H1 (cell line): Measurements from ENCODE around the gene ELMO1. TPM values are rescaled to one million over a fixed set of nuclear protein-coding genes. Genes with fewer than 3 reads are reported as not detected.

Source experiments
- CTCF ChIA-PET: fragments of 300-600 bp; sonication (Branson Sonifier 250); formaldehyde crosslinking; loops from one replicate; lab custom pipeline; 2021; ENCODE audit not compliant: partially characterized antibody; lab: Charles Lee
- POLR2A ChIA-PET: fragments of 300-600 bp; sonication (Branson Sonifier 250); formaldehyde crosslinking; loops from one replicate; lab custom pipeline; 2021; ENCODE audit warnings: inconsistent platforms; ENCODE audit not compliant: partially characterized antibody; lab: Charles Lee
- DNase-seq, 2 experiments: peaks; one replicate each; pipeline versions ENCODE4 v3.0.0 to v3.0.0-alpha.2; 2010 to 2022; ENCODE audit warnings: low spot score in 2 of 2, low read depth in 1 of 2, mixed read lengths in 1 of 2
- FAIRE-seq: peaks from 2 replicates; lab custom pipeline; 2011; peaks lifted over from hg19 to GRCh38; lab: Jason Lieb, UNC
- H2AFZ ChIP-seq: 2 replicates; pipeline ENCODE4 v1.8.1; 2012; ENCODE audit warnings: low read length, inconsistent platforms
- H2AK5ac ChIP-seq: 2 replicates; pipeline ENCODE4 v1.6.1; 2013; ENCODE audit warnings: low read depth, low read length
- H2BK120ac ChIP-seq: replicated peaks from 2 replicates; pipeline ENCODE3; 2013; ENCODE audit warnings: low read depth, low read length, inconsistent platforms
- H2BK12ac ChIP-seq: 2 replicates; pipeline ENCODE4 v1.6.1; 2013; ENCODE audit warnings: low read depth, low read length
- H2BK15ac ChIP-seq: 2 replicates; pipeline ENCODE4 v1.6.1; 2013; ENCODE audit warnings: low read length
- H2BK20ac ChIP-seq: 2 replicates; pipeline ENCODE4 v1.6.1; 2013; ENCODE audit warnings: low read length
- H2BK5ac ChIP-seq: 2 replicates; pipeline ENCODE4 v1.6.1; 2013; ENCODE audit warnings: low read depth, low read length
- H3K14ac ChIP-seq: 2 replicates; pipeline ENCODE4 v1.6.1; 2013; ENCODE audit warnings: inconsistent platforms; ENCODE audit not compliant: insufficient read length
- H3K18ac ChIP-seq: 2 replicates; pipeline ENCODE4 v1.6.1; 2013; ENCODE audit warnings: low read length; ENCODE audit errors: extremely low read depth
- H3K23ac ChIP-seq: 2 replicates; pipeline ENCODE4 v1.6.1; 2013; ENCODE audit warnings: inconsistent platforms; ENCODE audit not compliant: insufficient read length
- H3K23me2 ChIP-seq: 2 replicates; pipeline ENCODE4 v1.6.1; 2013; ENCODE audit warnings: low read depth, low read length
- H3K27ac ChIP-seq: 2 replicates; pipeline ENCODE4 v1.6.1; 2011; ENCODE audit warnings: low read depth, low read length, inconsistent platforms
- H3K27me3 ChIP-seq, 4 experiments: replicated peaks in 1 of 4; 1 replicate in 1 of 4; 2 replicates in 3 of 4; pipeline versions ENCODE4 v1.6.1 to v1.8.1; 2011 to 2013; ENCODE audit warnings: low read length in 3 of 4, mild to moderate bottlenecking in 3 of 4, inconsistent platforms in 2 of 4, mixed read lengths in 2 of 4, moderate library complexity in 1 of 4; ENCODE audit not compliant: control insufficient read depth in 3 of 4, insufficient read depth in 3 of 4; ENCODE audit errors: extremely low read depth in 1 of 4
- H3K36me3 ChIP-seq, 4 experiments: 2 replicates each; pipeline versions ENCODE4 v1.6.1 to v1.8.1; 2011 to 2013; ENCODE audit warnings: mild to moderate bottlenecking in 4 of 4, low read length in 3 of 4, moderate library complexity in 2 of 4, control low read depth in 1 of 4, inconsistent platforms in 1 of 4; ENCODE audit not compliant: insufficient read depth in 4 of 4, control insufficient read depth in 2 of 4
- H3K4ac ChIP-seq: replicated peaks from 2 replicates; pipeline ENCODE3; 2013; ENCODE audit warnings: low read length, low read depth, mixed read lengths, inconsistent platforms; ENCODE audit not compliant: insufficient read length
- H3K4me1 ChIP-seq, 4 experiments: replicated peaks in 1 of 4; 1 replicate in 1 of 4; 2 replicates in 3 of 4; pipeline versions ENCODE4 v1.6.1 to v1.8.1; 2011 to 2013; ENCODE audit warnings: low read length in 3 of 4, inconsistent platforms in 2 of 4, mixed read lengths in 1 of 4; ENCODE audit not compliant: insufficient read depth in 4 of 4, control insufficient read depth in 3 of 4
- H3K4me2 ChIP-seq, 2 experiments: 2 replicates each; pipeline versions ENCODE4 v1.6.1 to v1.8.1; 2011 to 2013; ENCODE audit warnings: low read depth in 2 of 2, low read length in 2 of 2, control low read depth in 1 of 2, inconsistent platforms in 1 of 2, mild to moderate bottlenecking in 1 of 2; ENCODE audit not compliant: insufficient read depth in 1 of 2
- H3K4me3 ChIP-seq, 4 experiments: fragments of 200-600, 300-600 bp in 1 of 4; sonication (generic), shearing (Covaris generic), sonication (Bioruptor Twin) in 1 of 4; 2 replicates each; pipeline versions ENCODE4 v1.5.1 to v1.8.1; 2011 to 2016; ENCODE audit warnings: low read length in 4 of 4, low read depth in 3 of 4, control low read depth in 2 of 4, inconsistent platforms in 2 of 4, mild to moderate bottlenecking in 2 of 4, mixed read lengths in 1 of 4, moderate library complexity in 1 of 4; ENCODE audit not compliant: insufficient read depth in 2 of 4; ENCODE audit errors: extremely low read depth in 1 of 4
- H3K56ac ChIP-seq: replicated peaks from 2 replicates; pipeline ENCODE3; 2013; ENCODE audit warnings: low read depth, mild to moderate bottlenecking, mixed read lengths, low read length, inconsistent platforms; ENCODE audit not compliant: insufficient read length
- H3K79me1 ChIP-seq: 2 replicates; pipeline ENCODE4 v1.6.1; 2013; ENCODE audit warnings: low read depth, low read length, control low read depth
- H3K79me2 ChIP-seq, 2 experiments: 2 replicates each; pipeline versions ENCODE4 v1.6.1 to v1.8.1; 2012 to 2013; ENCODE audit warnings: low read length in 2 of 2, mild to moderate bottlenecking in 2 of 2, inconsistent platforms in 1 of 2; ENCODE audit not compliant: insufficient read depth in 2 of 2, control insufficient read depth in 1 of 2
- H3K9ac ChIP-seq, 4 experiments: replicated peaks in 1 of 4; 1 replicate in 1 of 4; 2 replicates in 3 of 4; pipeline versions ENCODE4 v1.6.1 to v1.8.1; 2011 to 2013; ENCODE audit warnings: low read depth in 3 of 4, low read length in 3 of 4, control low read depth in 2 of 4, mild to moderate bottlenecking in 2 of 4, moderate library complexity in 2 of 4, inconsistent platforms in 1 of 4; ENCODE audit errors: extremely low read depth in 1 of 4
- H3K9me3 ChIP-seq, 2 experiments: 2 replicates each; pipeline versions ENCODE4 v1.6.1 to v1.8.1; 2012 to 2013; ENCODE audit warnings: mild to moderate bottlenecking in 2 of 2, moderate library complexity in 2 of 2, control low read depth in 1 of 2, inconsistent platforms in 1 of 2, low read depth in 1 of 2, low read length in 1 of 2, mixed read lengths in 1 of 2; ENCODE audit not compliant: insufficient read depth in 2 of 2
- H4K20me1 ChIP-seq, 2 experiments: replicated peaks in 1 of 2; 2 replicates each; pipeline versions ENCODE3 to v1.8.1; 2011 to 2013; ENCODE audit warnings: inconsistent platforms in 2 of 2, low read length in 2 of 2, mild to moderate bottlenecking in 1 of 2; ENCODE audit not compliant: insufficient read depth in 2 of 2, control insufficient read depth in 1 of 2
- H4K5ac ChIP-seq: 2 replicates; pipeline ENCODE4 v1.6.1; 2013; ENCODE audit warnings: low read length, low read depth, mixed read lengths, inconsistent platforms; ENCODE audit not compliant: insufficient read length
- H4K8ac ChIP-seq: 2 replicates; pipeline ENCODE4 v1.8.0; 2013; ENCODE audit warnings: mild to moderate bottlenecking, moderate library complexity, low read length, inconsistent platforms; ENCODE audit not compliant: insufficient read depth; ENCODE audit errors: extremely low read depth
- H4K91ac ChIP-seq: replicated peaks from 2 replicates; pipeline ENCODE3; 2013; ENCODE audit warnings: low read length, mixed read lengths, inconsistent platforms; ENCODE audit not compliant: insufficient read length
- BRCA1 ChIP-seq: IDR thresholded peaks from 2 replicates; pipeline ENCODE4 v1.6.1; 2012; ENCODE audit warnings: low read depth, low read length, improper control_type of control experiment
- KDM5A ChIP-seq: fragments of 200-600 bp; IDR thresholded peaks from 2 replicates; pipeline ENCODE4 v1.7.1; 2012; ENCODE audit warnings: mild to moderate bottlenecking, low read length, inconsistent platforms, mixed read lengths
- MAFK ChIP-seq: IDR thresholded peaks from 2 replicates; pipeline ENCODE4 v1.6.1; 2012; ENCODE audit warnings: low read depth, mild to moderate bottlenecking, improper control_type of control experiment, low read length
- NANOG ChIP-seq: IDR thresholded peaks from 2 replicates; pipeline ENCODE4 v1.6.1; 2011; ENCODE audit warnings: low read length, low read depth, mild to moderate bottlenecking, inconsistent platforms; ENCODE audit not compliant: insufficient read depth, poor library complexity, severe bottlenecking
- POLR2AphosphoS5 ChIP-seq: IDR thresholded peaks from 2 replicates; pipeline ENCODE4 v1.6.1; 2011; ENCODE audit warnings: low read depth, low read length
- RBBP5 ChIP-seq: IDR thresholded peaks from 2 replicates; pipeline ENCODE4 v1.7.1; 2012; ENCODE audit warnings: low read depth, mild to moderate bottlenecking, inconsistent platforms, low read length, moderate library complexity, borderline replicate concordance
- SP4 ChIP-seq: IDR thresholded peaks from 2 replicates; pipeline ENCODE4 v1.6.1; 2012; ENCODE audit warnings: low read length, inconsistent platforms
- SUZ12 ChIP-seq: fragments of 200-600 bp; sonication (generic); IDR thresholded peaks from 2 replicates; pipeline ENCODE4 v1.6.1; 2012; ENCODE audit warnings: mild to moderate bottlenecking, inconsistent platforms, low read length, moderate library complexity, mixed read lengths
- WGBS, 2 experiments: shearing (Covaris generic) in 1 of 2; methylation state at CpG; one replicate each; pipeline versions ENCODE4 v1.1.6 to v1.1.7; 2013 to 2015; ENCODE audit warnings: low lambda C conversion rate in 2 of 2, mixed read lengths in 2 of 2, inconsistent platforms in 1 of 2, low coverage in 1 of 2, missing lambda C conversion rate in 1 of 2; ENCODE audit not compliant: insufficient replicate concordance in 2 of 2, insufficient coverage in 1 of 2, insufficient read length in 1 of 2; ENCODE audit errors: extremely low coverage in 1 of 2, missing lambda C conversion rate in 1 of 2; 5-methylcytosine and 5-hydroxymethylcytosine counted together
- polyA plus RNA-seq, 7 experiments: library from polyadenylated mRNA; depleted of rRNA in 3 of 7; stranded (reverse) in 5 of 7; unstranded in 2 of 7; fragments of >200 nt in 5 of 7; fragments of 200-250 nt in 2 of 7; gene quantifications; 1 replicate in 5 of 7; 2 replicates in 1 of 7; 4 replicates in 1 of 7; pipeline versions ENCODE4 v1.2.1 to v1.2.3, GENCODE V29; 2011 to 2013; ENCODE audit warnings: missing spikeins in 2 of 7, mixed read lengths in 2 of 7
- total RNA-seq: library from RNA; stranded (reverse); fragmentation: NEBNext Ultra II Directional; extraction: Animal tissue kit (Norgen Biotek cat#: 25700); gene quantifications from 2 replicates; pipeline ENCODE4 v1.2.1, GENCODE V29; 2021
- TF ChIP-seq, protein P1 (sequence below): IDR thresholded peaks from 2 replicates; pipeline ENCODE4 v1.6.1; 2012; ENCODE audit warnings: low read length, inconsistent platforms

The ELMO1 gene
- total and polyA plus RNA-seq, 2 of the 8 experiments (the other 6 are each of a cell fraction or from before 2014, with no cell fraction given) = 18.4 to 21.0 TPM

DNA sequence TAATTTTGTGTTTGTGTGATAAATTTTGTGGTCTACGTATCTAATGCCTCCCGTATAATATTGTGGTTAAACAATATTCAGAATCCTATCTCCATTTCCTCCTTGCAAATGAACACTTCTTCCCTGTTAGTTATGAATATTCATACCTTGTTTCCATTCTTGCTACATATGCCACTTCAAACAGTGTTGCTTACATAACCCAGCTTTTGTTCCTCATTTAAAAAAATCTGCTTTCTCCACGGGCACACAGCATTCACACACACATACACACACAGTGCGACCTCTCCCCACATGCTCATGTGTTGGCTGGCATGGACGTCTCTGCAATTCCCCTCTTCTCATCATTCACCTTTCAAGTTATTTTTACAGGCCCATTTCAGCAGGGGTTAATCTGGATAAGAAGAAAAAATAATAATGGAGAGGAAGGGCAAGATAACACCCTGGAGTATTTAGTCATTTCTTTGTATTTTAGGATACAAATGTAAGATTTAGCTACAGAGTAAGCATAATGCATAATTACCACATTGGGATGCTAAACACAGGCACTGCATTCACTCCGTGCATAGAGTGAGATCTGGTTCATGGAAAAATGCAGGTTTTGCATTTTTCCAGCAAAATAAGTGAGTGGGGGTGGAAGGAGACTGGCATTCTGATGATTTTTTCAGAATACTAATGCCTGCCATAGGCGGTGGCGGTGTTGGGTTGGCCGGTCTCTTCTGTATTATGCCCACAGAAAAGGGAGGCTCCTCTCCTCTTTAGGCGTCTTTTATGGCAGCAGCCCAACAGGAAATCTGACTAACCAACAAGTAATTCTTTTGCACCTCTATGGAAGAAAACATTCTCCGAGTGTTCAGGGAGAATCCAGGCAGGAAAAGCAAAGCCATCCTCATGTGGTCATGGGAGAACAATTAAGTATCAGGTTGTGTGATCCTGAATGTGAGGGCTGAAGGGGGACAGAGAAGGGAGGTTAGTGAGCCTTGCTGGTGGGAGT, 31.7 kb upstream of the ELMO1 start:
- Histone ChIP-seq H3K14ac (no peak overlapping the region), H3K79me2 (no peaks in the 10 kb centered on the region), H2BK12ac (peak overlapping the region; percentile 42; the same call in 1 of the 2 replicates), H3K9ac (no peak overlapping the region), H2AK5ac (no peak overlapping the region), H3K79me1 (no peaks in the 10 kb centered on the region), H4K8ac (no peak overlapping the region), H3K4me3 (no peak overlapping the region), H2BK5ac (peak overlapping the region; percentile 29; the same call in 1 of the 2 replicates), H4K20me1 (no peaks in the 10 kb centered on the region), H3K18ac (no peak overlapping the region), H2BK120ac (no peak overlapping the region), H2BK20ac (peak overlapping the region; percentile 73; the same call in 1 of the 2 replicates), H3K4ac (no peak overlapping the region), H3K9me3 (no peaks in the 10 kb centered on the region), H3K27ac (no peak overlapping the region), H3K4me1 (peaks cover 2 to 7% (median 4%) of the 10 kb centered on the region in 4 experiments; a peak in 3 of 7 replicates), H4K91ac (peak overlapping the region; percentile 56), H3K23me2 (no peaks in the 10 kb centered on the region), H2BK15ac (peak overlapping the region; percentile 12; the same call in 1 of the 2 replicates), H4K5ac (no peak overlapping the region), H3K4me2 (no peak overlapping the region), H2AFZ (0 out of 2 replicates have a peak overlapping the region, but pooled peaks have one; percentile 9), H3K56ac (no peak overlapping the region), H3K27me3 (no peaks in the 10 kb centered on the region; a peak in 1 of 7 replicates), H3K36me3 (no peaks in the 10 kb centered on the region), H3K23ac (no peak overlapping the region)
- WGBS, 2 experiments = 78% methylated on average over 11 of the region's 11 CpGs; no CpG with 5 or more reads in 1 of the 2 experiments
- FAIRE-seq (no peak), DNase-seq (no peak)
- POLR2A ChIA-PET = no interaction called here
- CTCF ChIA-PET = interaction anchor here (1.3 kb wide), 1 partner anchor 31 kb away, joined by 4 read pairs; no protein-coding TSS in a partner anchor
- TF ChIP-seq NANOG = no peak
- TF ChIP-seq BRCA1 = no peak
- TF ChIP-seq POLR2AphosphoS5 = no peak
- no peak for TF ChIP-seq MAFK
- TF ChIP-seq SP4 = no peak
- TF ChIP-seq RBBP5 = no peak
- TF ChIP-seq, protein P1, sequence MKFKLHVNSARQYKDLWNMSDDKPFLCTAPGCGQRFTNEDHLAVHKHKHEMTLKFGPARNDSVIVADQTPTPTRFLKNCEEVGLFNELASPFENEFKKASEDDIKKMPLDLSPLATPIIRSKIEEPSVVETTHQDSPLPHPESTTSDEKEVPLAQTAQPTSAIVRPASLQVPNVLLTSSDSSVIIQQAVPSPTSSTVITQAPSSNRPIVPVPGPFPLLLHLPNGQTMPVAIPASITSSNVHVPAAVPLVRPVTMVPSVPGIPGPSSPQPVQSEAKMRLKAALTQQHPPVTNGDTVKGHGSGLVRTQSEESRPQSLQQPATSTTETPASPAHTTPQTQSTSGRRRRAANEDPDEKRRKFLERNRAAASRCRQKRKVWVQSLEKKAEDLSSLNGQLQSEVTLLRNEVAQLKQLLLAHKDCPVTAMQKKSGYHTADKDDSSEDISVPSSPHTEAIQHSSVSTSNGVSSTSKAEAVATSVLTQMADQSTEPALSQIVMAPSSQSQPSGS = no peak
- no peak for TF ChIP-seq KDM5A
- TF ChIP-seq SUZ12 = no peak
